ENCODE data around the gene ARAF.

- TF ChIP-seq CTCF (IDR thresholded peaks at IDR 0.05) (no peak), POLR2A (IDR thresholded peaks at IDR 0.05) (no peak)
Measured at GRCh38 chrX:47613082-47613481, 52.1 kb downstream of the ARAF start.
